Karpas-422 (cell line): Measurements from ENCODE around the gene WNT7A. TPM values are rescaled to one million over a fixed set of nuclear protein-coding genes. Genes with fewer than 3 reads are reported as not detected.
"Not testable (repeated sequence)": the region's sequence is repeated elsewhere in the genome, so short reads cannot be mapped to it uniquely, and the experiment has no call there.

Experiments used
- DNase-seq: peaks from one replicate; pipeline ENCODE4 v3.0.0-alpha.2; 2015
- H2AFZ ChIP-seq: fragments of 200-600 bp; sonication (generic); 2 replicates; pipeline ENCODE4 v1.6.1; 2014; ENCODE audit warnings: antibody characterized with exemption, low read length, mixed read lengths
- H3K27ac ChIP-seq: fragments of 200-600 bp; sonication (generic); 2 replicates; pipeline ENCODE4 v1.5.1; 2014; ENCODE audit warnings: mild to moderate bottlenecking, low read length, moderate library complexity
- H3K27me3 ChIP-seq: fragments of 200-600 bp; sonication (generic); 2 replicates; pipeline ENCODE4 v1.6.1; 2014; ENCODE audit warnings: low read length, mixed read lengths
- H3K36me3 ChIP-seq: fragments of 200-600 bp; sonication (generic); 2 replicates; pipeline ENCODE4 v1.6.1; 2014; ENCODE audit warnings: low read length, mixed read lengths; ENCODE audit not compliant: insufficient read depth
- H3K4me1 ChIP-seq: fragments of 200-600 bp; sonication (generic); 2 replicates; pipeline ENCODE4 v1.6.1; 2014; ENCODE audit warnings: mild to moderate bottlenecking, low read length, mixed read lengths
- H3K4me2 ChIP-seq: fragments of 200-600 bp; sonication (generic); 2 replicates; pipeline ENCODE4 v1.6.1; 2014; ENCODE audit warnings: low read length, low read depth, mild to moderate bottlenecking; ENCODE audit not compliant: poor library complexity, severe bottlenecking
- H3K4me3 ChIP-seq: fragments of 200-600 bp; sonication (generic); 2 replicates; pipeline ENCODE4 v1.5.1; 2014; ENCODE audit warnings: mild to moderate bottlenecking, antibody characterized with exemption, low read length, mixed read lengths
- H3K79me2 ChIP-seq: fragments of 200-600 bp; sonication (generic); 2 replicates; pipeline ENCODE4 v1.6.1; 2014; ENCODE audit warnings: mild to moderate bottlenecking, low read length, mixed read lengths
- H3K9ac ChIP-seq: fragments of 200-600 bp; sonication (generic); 2 replicates; pipeline ENCODE4 v1.6.0; 2014; ENCODE audit warnings: low read length
- H3K9me2 ChIP-seq: fragments of 200-600 bp; sonication (generic), shearing (Covaris generic); replicated peaks from 2 replicates; pipeline ENCODE4 v1.6.0; 2014; ENCODE audit warnings: mild to moderate bottlenecking, low read length, moderate library complexity; ENCODE audit not compliant: insufficient read depth
- H3K9me3 ChIP-seq: fragments of 300-700, 200-600 bp; sonication (generic); 2 replicates; pipeline ENCODE4 v1.6.1; 2014; ENCODE audit warnings: low read length, mixed read lengths
- H4K20me1 ChIP-seq: fragments of 200-600 bp; sonication (generic); 2 replicates; pipeline ENCODE4 v1.6.1; 2014; ENCODE audit warnings: mild to moderate bottlenecking, antibody characterized with exemption, low read length, low read depth; ENCODE audit not compliant: insufficient read depth
- total RNA-seq: library from RNA; depleted of rRNA; stranded (reverse); fragments of >200 nt; shearing (Covaris generic); gene quantifications from 2 replicates; pipeline ENCODE4 v1.2.3, GENCODE V29; 2014; ENCODE audit warnings: low replicate concordance

Gene WNT7A
- total RNA-seq, 1 experiment from 2014 or later = not detected

- H3K9me2 ChIP-seq, H3K27me3 ChIP-seq, DNase-seq, H3K79me2 ChIP-seq, H2AFZ ChIP-seq, H3K36me3 ChIP-seq, H4K20me1 ChIP-seq, H3K27ac ChIP-seq, H3K9me3 ChIP-seq, H3K4me3 ChIP-seq, H3K4me1 ChIP-seq, H3K4me2 ChIP-seq, H3K9ac ChIP-seq: not testable (repeated sequence)
Observed at GRCh38 chr3:13856628-13857027, 23.2 kb downstream of the WNT7A start.

- Histone ChIP-seq H3K4me1 (no peaks in the 10 kb centered on the region), H3K36me3 (no peaks in the 10 kb centered on the region), H3K79me2 (no peaks in the 10 kb centered on the region), H3K9me3 (no peaks in the 10 kb centered on the region), H3K4me2 (no peak overlapping the region), H2AFZ (no peak overlapping the region), H3K9me2 (no peaks in the 10 kb centered on the region), H3K9ac (no peak overlapping the region), H3K4me3 (no peak overlapping the region), H3K27me3 (no peaks in the 10 kb centered on the region), H3K27ac (no peak overlapping the region), H4K20me1 (no peaks in the 10 kb centered on the region)
- DNase-seq = no peak
Observed at GRCh38 chr3:13856006-13856405, 23.9 kb downstream of the WNT7A start.

- no peak overlapping the region for H3K4me3 ChIP-seq
- no peak overlapping the region for H3K27ac ChIP-seq
- no peaks in the 10 kb centered on the region for H3K79me2 ChIP-seq
- no peaks in the 10 kb centered on the region for H3K36me3 ChIP-seq
- no peak overlapping the region for H3K9ac ChIP-seq
- no peaks in the 10 kb centered on the region for H3K27me3 ChIP-seq
- no peak for DNase-seq
- H2AFZ ChIP-seq = no peak overlapping the region
- H3K9me3 ChIP-seq = no peaks in the 10 kb centered on the region
- H3K4me2 ChIP-seq = no peak overlapping the region
- H3K9me2 ChIP-seq = no peaks in the 10 kb centered on the region
- H3K4me1 ChIP-seq = no peaks in the 10 kb centered on the region
- H4K20me1 ChIP-seq = no peaks in the 10 kb centered on the region
Observed at GRCh38 chr3:13854492-13854891, 25.4 kb downstream of the WNT7A start.

- Histone ChIP-seq H3K4me3 (no peak overlapping the region), H2AFZ (no peak overlapping the region), H3K4me1 (no peaks in the 10 kb centered on the region), H3K9ac (no peak overlapping the region), H4K20me1 (no peaks in the 10 kb centered on the region), H3K79me2 (no peaks in the 10 kb centered on the region), H3K27me3 (no peaks in the 10 kb centered on the region), H3K9me2 (no peaks in the 10 kb centered on the region), H3K9me3 (no peaks in the 10 kb centered on the region), H3K4me2 (no peak overlapping the region), H3K27ac (no peak overlapping the region), H3K36me3 (no peaks in the 10 kb centered on the region)
- no peak for DNase-seq
Observed at GRCh38 chr3:13853978-13854296, 25.9 kb downstream of the WNT7A start.

GRCh38 chr3:13853256-13853977 lies 26.5 kb downstream of the WNT7A start:
- H3K27ac ChIP-seq = no peak overlapping the region
- H4K20me1 ChIP-seq = no peaks in the 10 kb centered on the region
- no peaks in the 10 kb centered on the region for H3K36me3 ChIP-seq
- no peaks in the 10 kb centered on the region for H3K9me3 ChIP-seq
- H3K4me3 ChIP-seq = no peak overlapping the region
- H3K27me3 ChIP-seq = no peaks in the 10 kb centered on the region
- H2AFZ ChIP-seq = no peak overlapping the region
- no peaks in the 10 kb centered on the region for H3K9me2 ChIP-seq
- H3K9ac ChIP-seq = no peak overlapping the region
- no peak for DNase-seq
- H3K4me2 ChIP-seq = no peak overlapping the region
- no peaks in the 10 kb centered on the region for H3K79me2 ChIP-seq
- no peaks in the 10 kb centered on the region for H3K4me1 ChIP-seq

GRCh38 chr3:13852638-13853009 lies 27.2 kb downstream of the WNT7A start:
- DNase-seq = no peak
- Histone ChIP-seq H3K27me3 (no peaks in the 10 kb centered on the region), H2AFZ (no peak overlapping the region), H3K27ac (no peak overlapping the region), H4K20me1 (no peaks in the 10 kb centered on the region), H3K4me1 (no peaks in the 10 kb centered on the region), H3K9me3 (no peaks in the 10 kb centered on the region), H3K9me2 (no peaks in the 10 kb centered on the region), H3K4me2 (no peak overlapping the region), H3K79me2 (no peaks in the 10 kb centered on the region), H3K9ac (no peak overlapping the region), H3K36me3 (no peaks in the 10 kb centered on the region), H3K4me3 (no peak overlapping the region)

- Histone ChIP-seq H2AFZ (no peak overlapping the region), H3K79me2 (no peaks in the 10 kb centered on the region), H4K20me1 (no peaks in the 10 kb centered on the region), H3K4me1 (no peaks in the 10 kb centered on the region), H3K9ac (no peak overlapping the region), H3K27ac (no peak overlapping the region), H3K27me3 (no peaks in the 10 kb centered on the region), H3K4me3 (no peak overlapping the region), H3K9me2 (no peaks in the 10 kb centered on the region), H3K9me3 (no peaks in the 10 kb centered on the region), H3K36me3 (no peaks in the 10 kb centered on the region), H3K4me2 (no peak overlapping the region)
- DNase-seq = no peak
Observed at GRCh38 chr3:13851997-13852637, 27.8 kb downstream of the WNT7A start.

DNA sequence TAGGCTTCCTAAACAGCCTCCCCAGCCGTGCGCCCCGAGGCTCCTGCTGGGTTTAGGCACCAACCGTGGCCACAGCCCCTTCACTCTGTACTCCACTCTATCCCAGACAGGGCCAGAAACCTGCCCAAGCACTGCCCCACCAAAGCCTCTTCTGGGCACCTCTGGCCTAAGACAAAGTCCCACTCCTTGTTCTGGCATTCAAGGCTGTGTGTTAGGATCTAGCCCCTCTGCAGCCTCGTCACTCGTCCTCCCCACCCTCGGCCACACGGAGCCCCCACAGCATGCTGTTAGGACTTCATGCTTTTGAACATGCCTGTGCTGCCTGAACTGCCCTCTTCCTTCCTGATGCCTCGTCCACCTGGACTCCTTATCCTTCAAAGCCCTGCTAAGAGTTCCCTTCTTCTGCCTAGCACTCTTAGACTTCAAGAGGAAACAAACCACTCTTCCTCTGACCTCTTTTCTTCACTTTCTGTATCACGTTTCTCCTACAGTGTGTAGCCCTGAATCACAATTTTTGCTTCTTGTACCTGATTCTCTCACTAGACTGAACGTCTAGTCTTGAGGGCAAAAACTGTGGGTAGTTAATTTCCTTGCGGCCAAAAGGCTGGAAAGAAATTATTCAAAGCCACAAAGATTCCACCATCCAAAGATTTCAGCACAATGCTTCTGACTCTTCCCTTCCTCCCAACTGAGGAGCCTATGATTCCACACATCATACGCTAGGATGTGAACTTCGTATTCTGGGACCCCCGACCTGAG lies 28.6 kb downstream of the WNT7A start:
- Histone ChIP-seq H4K20me1 (no peaks in the 10 kb centered on the region), H3K36me3 (no peaks in the 10 kb centered on the region), H3K9ac (no peak overlapping the region), H3K9me3 (no peaks in the 10 kb centered on the region), H3K79me2 (no peaks in the 10 kb centered on the region), H3K4me2 (no peak overlapping the region), H3K4me3 (no peak overlapping the region), H3K9me2 (no peaks in the 10 kb centered on the region), H3K27ac (no peak overlapping the region), H2AFZ (no peak overlapping the region), H3K27me3 (no peaks in the 10 kb centered on the region), H3K4me1 (no peaks in the 10 kb centered on the region)
- no peak for DNase-seq
